Central memory CD4-positive, alpha-beta T cell (primary cell): ENCODE measurements around the gene FETUB.

ENCODE experiments used
- DNase-seq: peaks from one replicate; pipeline ENCODE4 v3.0.0; 2022

FETUB gene

DNA sequence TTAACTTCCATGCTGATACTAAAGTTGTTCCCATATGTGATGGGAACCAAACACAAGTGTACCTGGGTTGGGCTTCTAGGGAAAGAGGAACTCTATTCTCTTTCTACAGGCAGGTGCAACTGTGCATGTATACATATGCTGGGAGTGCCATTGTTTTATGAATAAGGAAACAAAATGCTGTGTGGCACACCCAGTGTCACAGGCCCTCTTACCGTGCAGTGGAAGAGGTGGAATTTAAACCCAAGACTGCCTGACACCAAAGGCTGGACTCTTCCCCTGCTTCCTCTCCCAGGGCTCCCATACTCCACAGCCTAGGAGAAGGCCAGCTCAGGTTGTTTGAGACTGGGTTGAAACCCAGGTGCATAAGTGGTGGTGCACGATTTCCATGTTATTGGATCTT lies 1.9 kb upstream of the FETUB start:
- DNase-seq = no peak

DNA sequence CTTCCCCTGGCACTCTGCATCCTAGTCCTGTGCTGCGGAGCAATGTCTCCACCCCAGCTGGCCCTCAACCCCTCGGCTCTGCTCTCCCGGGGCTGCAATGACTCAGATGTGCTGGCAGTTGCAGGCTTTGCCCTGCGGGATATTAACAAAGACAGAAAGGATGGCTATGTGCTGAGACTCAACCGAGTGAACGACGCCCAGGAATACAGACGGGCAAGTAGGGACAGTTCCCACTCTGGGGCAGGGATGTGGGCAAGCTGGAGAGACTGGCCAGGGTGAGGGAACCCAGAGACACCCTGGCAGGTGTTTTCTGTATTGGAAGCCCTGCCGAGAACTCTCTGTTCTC lies 247 bp downstream of the FETUB start:
- no peak for DNase-seq

DNA sequence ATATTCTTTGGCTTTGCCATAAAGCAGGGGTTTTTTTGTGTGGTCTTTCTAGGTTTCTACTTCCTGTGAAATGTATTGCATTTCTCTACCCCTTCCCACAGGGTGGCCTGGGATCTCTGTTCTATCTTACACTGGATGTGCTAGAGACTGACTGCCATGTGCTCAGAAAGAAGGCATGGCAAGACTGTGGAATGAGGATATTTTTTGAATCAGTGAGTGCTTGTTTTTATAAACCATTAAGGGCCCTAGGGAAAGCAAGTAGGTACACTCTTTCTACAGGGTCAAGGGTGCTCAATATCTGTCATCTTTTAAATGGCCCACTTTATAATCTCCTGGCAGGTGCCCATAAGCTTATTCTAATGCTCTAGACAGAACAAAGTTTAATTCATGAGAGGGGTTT lies 730 bp downstream of the FETUB start:
- no peak for DNase-seq

DNA sequence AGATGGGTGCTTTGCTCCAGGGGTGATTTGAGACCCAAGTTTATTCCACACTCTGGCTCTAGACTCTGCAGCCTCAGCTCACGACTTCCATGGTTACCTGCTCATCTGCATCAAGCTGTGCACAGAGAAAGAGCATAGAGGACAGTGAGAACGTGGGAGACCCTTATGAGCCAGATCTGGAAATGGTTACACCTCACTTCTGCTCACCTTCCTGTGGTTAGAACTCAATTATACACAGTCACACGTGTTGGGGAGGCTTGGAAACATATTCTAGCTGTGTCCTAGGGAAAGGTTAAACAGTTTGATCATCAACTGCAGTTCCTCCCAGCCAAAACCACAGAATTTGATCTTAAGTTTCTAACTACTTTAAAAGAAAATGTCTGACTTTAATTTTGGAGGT lies 1.8 kb downstream of the FETUB start:
- no peak for DNase-seq

DNA sequence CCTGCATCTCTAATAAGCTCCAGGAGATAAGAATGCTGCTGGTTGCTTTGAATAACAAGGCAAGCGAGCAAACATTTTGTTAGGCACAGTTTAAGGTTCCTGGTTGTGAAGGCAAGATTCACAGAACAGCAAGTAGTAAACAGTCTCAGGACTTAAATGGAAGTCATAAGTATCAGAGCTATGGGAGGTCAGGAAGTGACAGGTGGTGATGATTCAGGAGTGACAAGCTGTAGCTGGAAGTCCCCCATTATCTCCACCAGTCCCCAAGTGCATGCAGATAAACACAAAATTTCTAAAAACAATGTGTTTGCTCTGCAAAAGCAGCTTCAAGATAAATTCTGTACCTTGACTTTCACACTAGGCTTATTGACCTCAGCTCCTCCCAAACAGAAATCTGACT lies 3.3 kb downstream of the FETUB start:
- no peak for DNase-seq

DNA sequence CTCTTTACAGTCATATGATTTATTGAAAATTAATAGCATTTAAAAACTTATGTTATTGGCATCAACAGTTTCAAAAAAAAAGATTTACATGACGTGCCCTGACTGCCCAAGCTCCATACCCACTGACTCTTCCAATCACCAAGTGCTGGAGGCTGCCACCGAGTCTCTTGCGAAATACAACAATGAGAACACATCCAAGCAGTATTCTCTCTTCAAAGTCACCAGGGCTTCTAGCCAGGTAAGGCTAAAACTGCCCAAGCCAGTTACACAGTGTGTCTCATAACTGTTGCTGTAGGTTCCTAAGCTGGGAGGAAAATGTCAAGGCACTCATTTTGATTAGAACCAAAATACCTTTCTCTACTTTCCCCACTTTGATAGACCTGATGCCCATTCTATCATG lies 4.5 kb downstream of the FETUB start:
- DNase-seq = no peak

DNA sequence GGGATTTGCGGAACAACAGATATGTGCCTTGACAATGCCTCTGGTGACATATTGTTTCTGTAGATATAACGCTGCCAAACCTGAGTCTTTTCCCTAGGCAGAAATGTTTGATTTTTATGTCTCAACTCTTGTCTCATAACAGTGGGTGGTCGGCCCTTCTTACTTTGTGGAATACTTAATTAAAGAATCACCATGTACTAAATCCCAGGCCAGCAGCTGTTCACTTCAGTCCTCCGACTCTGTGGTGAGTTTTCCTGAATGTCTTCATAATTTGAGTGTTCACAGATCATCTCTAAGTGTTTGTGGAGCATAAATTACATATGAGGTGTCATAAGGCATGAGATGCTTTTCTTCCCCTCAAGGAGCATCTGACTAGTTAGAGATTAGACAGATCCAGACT lies 5.9 kb downstream of the FETUB start:
- DNase-seq = no peak

DNA sequence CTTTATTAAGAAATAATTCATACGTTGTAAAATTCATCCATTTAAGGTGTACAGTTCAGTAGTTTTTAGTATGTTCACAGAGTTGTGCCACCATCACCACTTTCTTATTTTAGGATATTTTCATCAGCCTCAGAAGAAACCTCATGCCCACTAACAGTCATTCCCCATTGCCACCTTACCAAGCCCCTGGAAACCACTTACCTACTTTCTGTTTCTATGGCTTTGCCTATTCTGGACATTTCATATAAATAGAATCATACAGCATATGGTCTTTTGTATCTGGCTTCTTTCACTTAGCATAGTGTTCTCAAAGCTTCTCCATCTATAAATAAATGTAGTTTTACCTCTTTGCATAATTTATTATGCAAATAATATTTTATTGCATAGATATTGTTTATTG lies 6.6 kb downstream of the FETUB start:
- no peak for DNase-seq

DNA sequence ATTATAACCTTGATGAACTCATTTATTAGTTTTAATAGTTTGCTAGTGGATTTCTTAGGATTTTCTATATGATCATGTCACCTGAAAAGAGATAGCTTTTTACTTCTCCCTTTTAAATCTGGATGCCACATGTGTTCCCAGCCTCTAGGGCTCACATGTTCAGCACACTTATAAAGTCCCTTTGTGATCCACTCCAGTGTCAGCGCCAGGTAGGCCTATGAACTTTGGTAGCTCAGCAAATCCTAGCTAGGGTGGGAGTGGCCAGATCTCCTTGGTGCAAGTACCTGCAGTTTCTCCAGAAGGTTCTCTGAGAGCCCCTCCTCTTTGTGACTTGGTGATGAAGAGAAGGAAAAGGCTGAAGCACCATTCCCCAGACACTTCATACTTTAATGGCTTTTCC lies 8.7 kb downstream of the FETUB start:
- DNase-seq = no peak

DNA sequence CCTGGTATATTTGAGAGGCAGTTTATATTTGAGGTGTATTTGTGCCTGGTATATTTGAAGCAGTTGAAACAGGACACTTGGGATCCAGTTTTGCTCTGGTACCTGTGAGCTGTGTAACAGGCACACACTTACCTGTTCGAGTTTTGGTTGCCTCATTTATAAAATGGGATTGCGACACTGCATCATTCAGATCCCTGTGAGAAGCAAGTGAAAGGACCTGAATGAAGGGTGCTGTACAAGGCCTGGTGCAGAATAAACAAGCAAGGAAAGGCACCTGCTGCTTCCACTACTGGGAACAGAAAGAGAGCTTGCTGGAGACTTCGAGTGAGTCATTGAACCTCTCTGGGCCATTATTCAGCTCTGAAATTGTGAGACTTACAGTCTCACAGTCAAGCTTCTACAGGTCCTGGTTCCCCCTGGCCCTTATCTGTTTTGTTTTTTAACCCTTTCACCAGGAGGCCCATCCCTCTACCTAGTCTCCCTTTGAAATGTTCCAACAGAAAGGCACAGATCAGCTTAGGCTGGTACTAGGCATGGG lies 11.5 kb downstream of the FETUB start:
- no peak for DNase-seq

DNA sequence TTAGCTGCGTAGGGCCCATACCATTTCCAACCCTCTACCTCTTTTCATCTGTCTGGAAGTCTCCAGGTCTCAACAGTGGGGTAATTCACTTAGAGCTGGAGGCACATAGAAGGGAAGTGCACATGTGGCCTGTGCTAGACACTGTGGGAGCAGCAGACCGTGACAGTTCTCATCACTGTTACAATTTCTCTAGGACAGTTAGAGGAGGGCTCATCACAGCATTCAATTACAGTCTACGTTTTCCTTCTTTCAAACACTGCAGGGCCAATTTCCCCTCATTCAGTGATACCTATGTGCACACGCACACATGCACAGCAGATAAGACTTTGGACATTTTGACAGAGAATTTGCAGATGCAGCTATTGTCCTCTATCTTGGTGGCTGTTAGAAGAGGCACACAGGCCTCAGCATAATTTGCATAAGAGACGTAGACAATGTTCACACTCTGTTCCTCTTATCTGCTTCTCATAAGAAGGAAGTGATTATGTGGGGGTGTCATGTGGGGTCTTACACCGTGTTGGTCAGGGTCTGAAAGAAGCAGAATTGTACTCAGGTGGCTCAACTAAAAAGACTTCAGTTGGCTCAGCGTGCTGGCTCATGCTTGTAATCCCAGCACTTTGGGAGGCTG lies 13.0 kb downstream of the FETUB start:
- no peak for DNase-seq

DNA sequence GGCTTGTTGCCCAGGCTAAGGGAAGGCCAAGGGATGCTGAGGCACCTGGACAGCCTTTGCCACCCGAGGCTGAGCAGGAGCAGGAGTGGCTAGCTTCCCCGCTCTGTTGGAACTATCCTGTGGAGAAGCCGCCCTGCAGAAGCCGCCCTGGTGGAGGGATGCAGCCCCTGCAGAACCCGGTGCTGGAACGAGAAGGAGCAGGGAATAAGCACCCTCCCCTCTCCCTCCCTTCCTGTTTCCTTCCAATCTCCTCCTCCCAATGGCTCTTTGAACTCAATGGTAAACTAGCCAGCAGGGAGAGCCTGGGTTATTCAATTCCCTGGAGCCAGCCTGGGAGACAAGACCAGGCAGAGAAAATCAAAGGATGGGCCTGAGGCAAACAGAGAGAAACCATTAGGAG lies 13.8 kb downstream of the FETUB start:
- no peak for DNase-seq

DNA sequence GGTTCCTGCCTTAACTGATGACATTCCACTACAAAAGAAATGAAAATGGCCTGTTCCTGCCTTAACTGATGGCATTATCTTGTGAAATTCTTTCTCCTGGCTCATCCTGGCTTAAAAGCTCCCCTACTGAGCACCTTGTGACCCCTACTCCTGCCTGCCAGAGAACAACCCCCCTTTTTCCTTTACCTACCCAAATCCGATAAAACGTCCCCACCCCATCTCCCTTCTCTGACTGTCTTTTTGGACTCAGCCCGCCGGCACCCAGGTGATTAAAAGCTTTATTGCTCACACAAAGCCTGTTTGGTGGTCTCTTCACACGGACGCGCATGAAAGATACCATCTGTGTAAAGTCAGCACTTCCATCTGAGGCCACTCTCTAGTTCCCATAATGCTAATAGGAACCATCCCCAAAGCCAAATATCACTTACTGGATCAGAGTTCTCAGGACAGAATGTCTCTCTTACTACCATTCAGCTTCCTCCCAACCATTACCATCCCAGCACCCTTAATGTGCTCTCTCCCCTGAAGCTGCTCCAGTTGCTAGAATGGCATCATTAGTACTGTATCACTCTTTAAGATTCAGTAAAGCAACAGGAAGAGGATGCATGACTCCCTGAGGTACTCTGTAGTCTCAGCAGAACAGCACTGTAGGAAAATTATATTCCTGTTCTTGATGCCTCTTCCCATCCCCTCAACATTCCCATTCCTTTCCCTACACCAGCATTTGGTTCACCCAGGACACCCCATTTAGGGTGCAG lies 23.3 kb downstream of the FETUB start:
- no peak for DNase-seq

DNA sequence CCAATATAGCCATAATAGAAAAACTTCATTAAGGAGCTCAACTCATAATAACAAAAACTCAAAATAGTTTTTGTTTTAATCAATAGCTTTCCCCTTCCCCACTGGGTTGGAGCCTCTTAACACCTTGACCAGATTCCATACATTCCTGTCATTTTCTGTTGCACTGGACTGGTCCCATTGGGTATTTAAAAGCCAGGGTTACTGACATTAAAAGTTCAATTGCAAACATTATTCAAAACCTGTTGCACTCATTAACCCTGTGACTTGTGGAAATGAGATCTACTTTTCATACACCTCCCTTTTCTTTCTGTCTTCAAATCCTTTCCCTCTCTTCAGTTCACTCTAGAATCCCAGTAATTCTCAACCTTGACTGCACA lies 23.9 kb downstream of the FETUB start:
- no peak for DNase-seq

DNA sequence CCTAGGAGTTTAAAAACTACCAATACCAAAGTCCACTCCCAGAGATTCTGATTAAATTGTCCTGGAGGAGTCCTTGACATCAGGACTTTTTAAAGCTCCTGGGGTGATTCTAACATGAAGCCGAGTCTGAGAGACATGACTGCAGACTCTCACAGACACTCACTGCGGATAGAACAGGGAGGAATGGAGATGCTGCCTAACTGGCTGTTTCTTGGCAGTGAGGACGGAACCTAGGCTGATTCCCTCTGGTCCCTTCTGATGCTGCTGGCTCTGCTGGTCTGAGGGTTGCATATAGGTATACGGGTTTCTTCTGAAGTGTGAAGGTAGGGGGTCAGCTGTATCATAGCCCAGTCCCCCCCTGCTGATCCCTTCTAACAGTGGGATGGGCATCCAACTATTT lies 24.3 kb downstream of the FETUB start:
- no peak for DNase-seq

DNA sequence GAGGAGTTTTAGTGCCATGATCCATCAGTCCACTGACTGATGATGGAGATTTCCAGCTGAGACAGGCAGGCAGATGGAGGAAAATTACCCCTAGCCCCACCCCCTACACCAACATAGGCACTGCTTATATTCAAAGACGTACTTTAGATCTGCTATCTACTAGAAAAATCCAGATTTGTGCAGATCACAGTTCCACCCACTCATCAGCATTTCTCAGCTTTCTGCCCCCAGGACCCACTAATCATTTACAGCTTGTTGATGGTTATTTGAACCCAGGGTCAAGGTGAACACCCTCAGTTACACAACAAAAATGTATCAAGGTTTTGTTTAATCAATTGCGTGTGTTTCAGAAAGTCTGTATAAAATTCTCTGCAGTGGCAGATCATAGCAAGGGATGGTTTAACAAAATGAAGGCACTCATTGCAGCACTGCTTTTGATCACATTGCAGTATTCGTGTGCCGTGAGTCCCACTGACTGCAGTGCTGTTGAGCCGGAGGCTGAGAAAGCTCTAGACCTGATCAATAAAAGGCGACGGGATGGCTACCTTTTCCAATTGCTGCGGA lies 25.5 kb downstream of the FETUB start, which contains the start of gene HRG:
HRG (plus strand) TSS at position 390 of the 564 bp plus-strand sequence; CDS start at position 408, 18 bp downstream.
- DNase-seq = no peak

DNA sequence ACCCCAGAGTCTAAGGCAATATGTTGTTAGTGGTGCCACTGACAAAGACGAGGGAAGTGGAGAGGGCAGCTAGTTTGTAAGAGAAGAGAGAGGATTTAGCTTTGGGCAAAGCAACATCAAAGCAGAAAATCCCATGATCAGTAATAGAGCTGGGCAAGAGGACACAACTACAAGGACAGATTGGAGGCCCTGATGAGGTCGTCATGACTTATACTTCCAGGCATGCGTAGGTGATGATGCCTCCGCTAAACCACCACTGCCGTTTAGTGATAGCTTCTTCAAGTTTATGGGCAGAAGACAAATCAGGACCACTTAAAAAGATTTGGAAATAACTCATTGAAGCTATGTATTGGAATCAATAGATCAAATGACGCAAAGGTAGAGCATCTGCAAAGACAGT lies 28.2 kb downstream of the FETUB start:
- DNase-seq = no peak

DNA sequence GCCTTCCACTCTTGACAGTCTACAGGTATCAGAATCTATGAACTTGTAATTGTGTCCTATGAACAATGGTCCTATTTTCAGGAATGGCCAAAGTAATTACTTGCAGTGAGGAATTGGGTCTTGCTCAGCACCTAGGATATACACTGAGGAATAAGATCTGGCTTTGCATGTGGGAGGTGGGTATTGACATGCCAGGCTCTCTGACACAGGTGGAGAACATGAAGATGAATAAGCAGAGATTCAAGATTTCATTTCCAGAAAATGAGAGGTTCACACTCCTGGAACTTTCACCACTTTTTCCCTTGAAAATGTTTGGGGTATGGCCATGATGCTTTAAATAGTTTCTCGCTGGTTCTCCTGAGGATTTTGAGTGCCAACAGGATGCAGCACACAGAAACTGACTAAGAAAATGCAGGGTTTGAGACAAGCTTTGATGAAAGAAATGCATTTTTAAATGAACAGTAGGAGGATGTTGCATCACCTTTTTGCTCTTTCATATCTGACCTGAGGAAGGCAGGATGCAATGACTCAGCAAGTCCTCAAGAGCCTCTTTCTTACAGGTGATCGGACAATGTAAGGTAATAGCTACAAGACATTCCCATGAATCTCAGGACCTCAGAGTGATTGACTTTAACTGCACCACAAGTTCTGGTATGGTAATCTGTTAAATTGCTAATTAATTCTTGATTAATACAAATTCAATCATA lies 29.3 kb downstream of the FETUB start:
- no peak for DNase-seq

DNA sequence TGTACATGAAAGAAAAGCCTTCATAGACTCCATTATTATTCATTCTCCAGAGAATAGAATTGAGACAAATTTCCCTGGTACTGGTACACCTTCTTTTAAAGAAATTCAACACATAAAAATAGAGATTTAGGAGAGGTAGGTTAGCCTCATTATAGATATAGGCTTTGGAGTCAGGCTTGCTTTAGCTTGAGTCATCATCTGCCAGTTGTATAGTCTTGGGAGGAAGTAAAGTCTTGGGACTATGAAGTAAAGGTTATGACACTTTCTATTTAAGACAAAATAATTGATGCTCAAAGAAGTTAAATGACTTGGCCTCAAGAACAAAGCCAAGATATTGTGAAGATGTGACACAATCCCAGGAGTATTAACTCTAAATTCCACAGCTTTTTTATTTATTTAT lies 30.0 kb downstream of the FETUB start:
- DNase-seq = no peak

DNA sequence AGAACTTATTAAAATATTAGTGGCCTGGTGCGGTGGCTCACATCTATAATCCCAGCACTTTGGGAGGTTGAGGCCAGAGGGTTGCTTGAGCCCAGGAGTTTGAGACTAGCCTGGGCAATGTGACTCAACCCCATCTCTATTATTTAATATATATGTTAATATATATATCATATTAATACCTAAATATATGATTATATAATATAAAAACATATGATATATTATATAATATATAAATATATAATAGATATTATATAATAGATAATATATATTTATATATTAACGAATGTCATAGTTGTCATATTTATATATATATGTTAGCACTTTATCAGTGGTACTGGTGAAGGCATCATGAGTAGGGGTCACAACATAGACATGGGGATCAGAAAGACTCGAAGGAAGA lies 30.9 kb downstream of the FETUB start:
- no peak for DNase-seq

DNA sequence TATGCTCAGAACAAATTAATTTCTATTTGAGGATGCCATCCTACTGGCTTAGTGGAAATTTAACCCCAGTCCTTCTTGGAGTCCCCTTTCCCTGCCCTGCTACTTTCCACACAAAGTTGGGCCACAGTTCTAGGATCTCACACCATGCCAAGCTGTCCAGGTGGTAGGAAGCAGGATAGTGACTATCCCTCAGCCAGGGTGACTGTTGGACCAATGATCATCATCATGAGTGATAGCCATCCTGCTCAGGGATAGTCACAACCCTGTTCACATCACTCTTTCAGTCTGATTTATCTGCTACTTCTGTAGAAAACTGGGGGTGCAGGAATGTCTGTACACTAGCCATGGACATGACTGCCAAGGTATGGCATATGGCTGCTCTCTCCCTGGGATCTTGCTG lies 38.4 kb downstream of the FETUB start:
- DNase-seq = no peak

DNA sequence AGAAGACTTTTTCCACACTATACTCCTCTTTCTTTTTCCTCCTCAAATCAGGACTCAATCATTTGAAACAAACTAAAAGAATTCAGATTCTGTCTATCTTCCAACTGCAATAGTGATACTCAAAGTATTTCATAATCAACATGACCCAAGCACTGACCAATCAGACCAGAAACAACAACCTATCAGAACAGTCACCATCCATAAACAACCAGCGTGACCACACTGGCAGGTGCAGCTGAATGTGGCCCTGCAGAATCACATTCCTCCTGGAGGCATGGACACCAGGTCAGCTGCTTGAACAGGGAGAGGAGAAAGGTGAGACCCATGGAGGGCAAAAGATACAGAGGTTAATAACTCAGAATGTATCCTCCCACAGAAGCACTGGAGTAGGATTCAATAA lies 39.0 kb downstream of the FETUB start:
- DNase-seq = no peak

DNA sequence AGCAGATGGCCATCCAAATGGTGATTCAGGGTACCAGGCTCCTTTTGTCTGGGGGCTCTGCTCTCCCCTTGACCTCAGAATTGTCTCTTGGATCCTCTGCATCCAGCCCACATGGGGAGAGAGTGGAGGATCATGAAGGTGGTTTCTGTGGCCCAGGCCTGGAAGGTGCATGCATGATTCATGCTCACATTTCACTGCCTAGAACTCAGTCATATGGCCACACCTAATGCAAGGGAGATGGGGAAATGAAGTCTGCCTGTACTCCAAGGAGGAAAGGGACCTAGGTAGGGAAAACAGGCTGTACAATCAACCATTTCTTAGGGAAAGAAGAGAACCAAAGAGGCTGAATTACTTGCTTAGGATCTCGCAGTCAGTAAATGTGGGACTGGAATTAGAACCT lies 40.7 kb downstream of the FETUB start:
- no peak for DNase-seq

DNA sequence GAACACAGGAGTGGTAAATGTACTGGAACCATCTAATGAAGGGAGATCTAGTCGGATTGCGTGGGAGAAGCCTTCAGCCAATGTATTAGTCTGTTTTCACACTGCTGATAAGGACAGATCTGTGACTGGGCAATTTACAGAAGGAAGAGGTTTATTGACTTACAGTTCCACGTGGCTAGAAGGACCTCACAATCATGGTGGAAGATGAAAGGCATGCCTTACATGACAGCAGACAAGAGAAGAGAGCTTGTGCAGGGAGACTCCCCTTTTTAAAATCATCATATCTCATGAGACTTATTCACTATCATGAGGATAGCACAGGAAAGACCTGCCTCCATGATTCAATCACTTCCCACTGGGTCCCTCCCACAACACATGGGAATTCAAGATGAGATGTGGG lies 42.6 kb downstream of the FETUB start:
- DNase-seq = no peak
